GM19468 (cell line): ENCODE data around the gene LPCAT3.

Experiments
- ATAC-seq: cut with Tn5 transposase; IDR thresholded peaks from one replicate; pipeline ENCODE4 v1.9.1; 2021; ENCODE audit warnings: mild to moderate bottlenecking, moderate library complexity, moderate number of reproducible peaks; ENCODE audit not compliant: unreplicated experiment; ENCODE audit errors: extremely low read depth

Gene LPCAT3

GRCh38 chr12:6965714-6966113 is 52.6 kb downstream of the LPCAT3 start:
- no peak for ATAC-seq

- no peak for ATAC-seq
These were observed 53.1 kb downstream of the LPCAT3 start for GRCh38 chr12:6965026-6965661.

GRCh38 chr12:6964605-6965025 is 53.7 kb downstream of the LPCAT3 start:
- ATAC-seq, result no peak

- ATAC-seq, result no peak
These were observed 54.4 kb downstream of the LPCAT3 start for GRCh38 chr12:6963791-6964413.

- ATAC-seq, result no peak
These were observed 55.1 kb downstream of the LPCAT3 start for GRCh38 chr12:6963016-6963731.

- no peak for ATAC-seq
These were observed 55.8 kb downstream of the LPCAT3 start for GRCh38 chr12:6962285-6963015.

GRCh38 chr12:6961695-6962284 is 56.5 kb downstream of the LPCAT3 start:
- ATAC-seq, result no peak

GRCh38 chr12:6961278-6961694 is 57.0 kb downstream of the LPCAT3 start:
- no peak for ATAC-seq

GRCh38 chr12:6960593-6961277 is 57.5 kb downstream of the LPCAT3 start:
- ATAC-seq, result no peak

- no peak for ATAC-seq
These were observed 58.3 kb downstream of the LPCAT3 start for GRCh38 chr12:6959805-6960592.

- no peak for ATAC-seq
These were observed 59.0 kb downstream of the LPCAT3 start for GRCh38 chr12:6959058-6959804.

- no peak for ATAC-seq
These were observed 59.6 kb downstream of the LPCAT3 start for GRCh38 chr12:6958609-6959057.

- no peak for ATAC-seq
These were observed 60.3 kb downstream of the LPCAT3 start for GRCh38 chr12:6957741-6958608.

- no peak for ATAC-seq
These were observed 61.0 kb downstream of the LPCAT3 start for GRCh38 chr12:6957151-6957701.

GRCh38 chr12:6956021-6956727 is 62.1 kb downstream of the LPCAT3 start:
- no peak for ATAC-seq
